ENCODE results near the gene PP2D1. TPM values are rescaled to one million over a fixed set of nuclear protein-coding genes. Genes with fewer than 3 reads are reported as not detected.

Gene PP2D1
- total and polyA plus RNA-seq, 9 of the 15 experiments (the other 6 are each of a cell fraction or from before 2014, with no cell fraction given), result 0.07 to 0.10 TPM; not detected in 7

- TF ChIP-seq AFF1 (IDR thresholded peaks at IDR 0.05; ENCODE audit: low read depth in 1 of 2, partially characterized antibody in 2 of 2) (peak in 1 of 2 experiments; percentile 86), E4F1 (CRISPR knock-in tag; IDR thresholded peaks at IDR 0.05; ENCODE audit: borderline replicate concordance) (no peak), HMG20B (CRISPR knock-in tag; IDR thresholded peaks at IDR 0.05) (no peak), BCLAF1 (IDR thresholded peaks at IDR 0.05; ENCODE audit: borderline replicate concordance in 1 of 2, control insufficient read depth in 1 of 2, low read depth in 2 of 2, low read length in 1 of 2) (peak in 1 of 2 experiments; percentile 87; a peak in 2 of 4 replicates), KDM2B (CRISPR knock-in tag; IDR thresholded peaks at IDR 0.05) (no peak), ZNF785 (CRISPR knock-in tag; IDR thresholded peaks at IDR 0.05) (no peak), ZBTB11 (CRISPR knock-in tag; IDR thresholded peaks at IDR 0.05) (peak; percentile 83 to 97 (median 88); a peak in 5 of 6 replicates), DIDO1 (tag; IDR thresholded peaks at IDR 0.05; ENCODE audit: low read depth) (0 out of 2 replicates have a peak, but pooled peaks have one; percentile 12), GMEB1 (CRISPR knock-in tag; IDR thresholded peaks at IDR 0.05) (peak; percentile 96)
Observed at GRCh38 chr3:19946832-19947548, 65.1 kb downstream of the PP2D1 start, which contains the start of gene RAB5A (continued).

All from K562 (cell line).